Transverse colon (tissue), 4 donors: ENCODE results near the gene RASAL1. TPM values are rescaled to one million over a fixed set of nuclear protein-coding genes. Genes with fewer than 3 reads are reported as not detected.

Experiments used
- DNase-seq: peaks from one replicate; pipeline ENCODE4 v3.0.0-alpha.2; 2019
- H3K27ac ChIP-seq, 4 donors: fragments of 200-600 bp; sonication (generic); 2 replicates each; pipeline ENCODE4 v1.5.1; 2016 to 2018; ENCODE audit warnings: inconsistent platforms in 4 of 4
- H3K27me3 ChIP-seq: fragments of 200-600 bp; sonication (generic); 2 replicates; pipeline ENCODE4 v1.5.1; 2017; ENCODE audit warnings: inconsistent platforms
- H3K36me3 ChIP-seq, 4 donors: fragments of 200-600 bp; sonication (generic); 2 replicates each; pipeline ENCODE4 v1.5.1; 2017 to 2019; ENCODE audit warnings: inconsistent platforms in 4 of 4
- H3K4me1 ChIP-seq, 4 donors: fragments of 200-600 bp; sonication (generic); 2 replicates each; pipeline ENCODE4 v1.5.1; 2017 to 2020; ENCODE audit warnings: inconsistent platforms in 4 of 4
- H3K4me3 ChIP-seq, 4 donors: fragments of 200-600 bp; sonication (generic); 1 replicate in 1 of 4; 2 replicates in 3 of 4; pipeline versions ENCODE4 v1.5.1 to v1.6.1; 2017 to 2019; ENCODE audit warnings: inconsistent platforms in 4 of 4
- H3K9me3 ChIP-seq, 2 donors: fragments of 200-600 bp; sonication (generic); 2 replicates each; pipeline ENCODE4 v1.5.1; 2017 to 2019; ENCODE audit warnings: inconsistent platforms in 2 of 2
- CTCF ChIP-seq, 5 experiments: fragments of 200-600 bp in 3 of 5; fragments of 450-650 bp in 2 of 5; sonication (generic) in 3 of 5; IDR thresholded peaks; 1 replicate in 2 of 5; 2 replicates in 3 of 5; pipeline ENCODE4 v1.5.1; 2016 to 2017; ENCODE audit warnings: antibody characterized with exemption in 5 of 5, inconsistent platforms in 3 of 5, mild to moderate bottlenecking in 2 of 5, moderate library complexity in 1 of 5
- EP300 ChIP-seq: sonication (generic); formaldehyde crosslinking; IDR thresholded peaks from one replicate; pipeline ENCODE4 v1.6.1; 2017; ENCODE audit warnings: antibody characterized with exemption, low read depth
- POLR2A ChIP-seq: fragments of 450-650 bp; IDR thresholded peaks from one replicate; pipeline ENCODE4 v1.6.1; 2016; ENCODE audit warnings: antibody characterized with exemption, mild to moderate bottlenecking, moderate library complexity
- POLR2AphosphoS5 ChIP-seq, 3 donors: sonication (generic); formaldehyde crosslinking; IDR thresholded peaks; one replicate each; pipeline ENCODE4 v1.6.1; 2016; ENCODE audit warnings: antibody characterized with exemption in 3 of 3
- WGBS, 2 donors: methylation state at CpG; one replicate each; pipeline ENCODE4 v1.1.5; 2018; ENCODE audit warnings: low coverage in 1 of 2; 5-methylcytosine and 5-hydroxymethylcytosine counted together
- in situ Hi-C, 4 donors: fragments of 200-750 bp; cut with MboI; loops; one replicate each; pipeline versions ENCODE4 v1.15.0 to v1.15.1; 2017; ENCODE audit warnings: low sequenced_read_pairs in 3 of 4, low pct_ligation_motif_present in 1 of 4, low pct_unique_long_range_greater_than_20kb in 1 of 4
- intact Hi-C: fragments of 100-400 bp; cut with DNase I; formaldehyde crosslinking; loops from one replicate; pipeline ENCODE4 v1.15.1; 2023; ENCODE audit warnings: low total_unique reads
- total RNA-seq, 4 donors: library from RNA; depleted of rRNA; stranded (reverse); fragments of >200 nt; gene quantifications; one replicate each; pipeline ENCODE4 v1.1.0, GENCODE V29; 2016

Gene RASAL1
- total RNA-seq, 4 donors from 2014 or later: 1.9 to 38.2 (median 4.9) TPM

GRCh38 chr12:113116875-113117274 is 18.7 kb downstream of the RASAL1 start:
- TF ChIP-seq POLR2A (no peak), POLR2AphosphoS5 (IDR thresholded peaks at IDR 0.05) (no peak), CTCF (IDR thresholded peaks at IDR 0.05) (no peak), EP300 (no peak)
- no peak for DNase-seq
- H3K36me3 ChIP-seq: no peaks in the 10 kb centered on the region
- in situ Hi-C loops (no loop called here), intact Hi-C loops (no loop called here)
- H3K9me3 ChIP-seq: no peaks in the 10 kb centered on the region
- peaks cover 5% of the 10 kb centered on the region for H3K27me3 ChIP-seq
- H3K4me1 ChIP-seq: no peaks in the 10 kb centered on the region
- 33 to 63% methylated on average over 1 to 6 of the region's 6 CpGs for WGBS, 2 donors
- no peak overlapping the region for H3K4me3 ChIP-seq
- no peak overlapping the region for H3K27ac ChIP-seq

- no peak overlapping the region for H3K27ac ChIP-seq
- intact Hi-C loops: no loop called here
- WGBS, 2 donors: 90% methylated on average over 21 of the region's 22 CpGs; no CpG with 5 or more reads in 1 of the 2 donors
- peaks cover 5% of the 10 kb centered on the region for H3K27me3 ChIP-seq
- no peaks in the 10 kb centered on the region for H3K9me3 ChIP-seq
- TF ChIP-seq POLR2AphosphoS5 (IDR thresholded peaks at IDR 0.05): no peak
- TF ChIP-seq POLR2A: no peak
- TF ChIP-seq CTCF (IDR thresholded peaks at IDR 0.05): no peak
- no peak for TF ChIP-seq EP300
- H3K4me1 ChIP-seq: no peaks in the 10 kb centered on the region
- in situ Hi-C loops: no loop called here
- no peak for DNase-seq
- H3K36me3 ChIP-seq: no peaks in the 10 kb centered on the region
- H3K4me3 ChIP-seq: no peak overlapping the region
Observed at GRCh38 chr12:113115455-113116126, 20.0 kb downstream of the RASAL1 start.

DNA sequence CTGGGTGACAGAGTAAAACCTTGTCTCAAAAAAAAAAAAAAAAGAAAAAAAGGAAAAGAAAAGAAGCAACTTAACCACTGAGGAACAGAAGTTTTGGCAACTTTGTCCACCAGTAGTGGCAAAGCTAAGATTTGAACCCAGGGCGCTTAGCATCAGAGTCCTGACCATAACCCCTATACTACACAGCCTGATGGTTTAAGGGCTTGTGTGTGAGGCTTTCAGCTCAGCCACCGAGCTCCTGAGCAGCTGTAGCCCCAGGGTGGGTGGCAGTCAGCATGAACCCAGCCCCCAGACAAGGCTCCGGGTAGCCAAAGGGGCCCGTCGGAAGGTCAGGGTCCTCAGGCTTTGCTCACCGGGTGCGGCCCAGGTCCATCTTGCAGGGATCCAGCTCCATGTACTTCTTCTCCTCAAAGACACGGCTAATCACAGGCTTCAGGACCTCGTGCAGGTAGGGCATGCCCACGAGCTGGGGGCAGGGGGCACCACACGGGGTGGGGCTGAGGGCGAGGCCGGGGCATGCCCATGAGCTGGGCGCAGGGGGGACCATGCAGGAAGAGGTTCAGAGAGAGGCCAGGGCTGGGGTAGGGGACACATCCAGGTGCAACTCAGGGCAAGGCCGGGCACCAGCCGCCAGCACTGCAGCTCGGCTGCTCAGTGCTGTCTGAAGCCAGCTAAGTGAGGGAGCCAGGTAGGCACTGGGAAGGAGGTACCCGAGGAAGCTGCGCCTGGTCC is 20.9 kb downstream of the RASAL1 start:
- Histone ChIP-seq H3K4me3 (no peak overlapping the region), H3K4me1 (no peaks in the 10 kb centered on the region), H3K27me3 (peaks cover 5% of the 10 kb centered on the region), H3K27ac (no peak overlapping the region), H3K36me3 (no peaks in the 10 kb centered on the region), H3K9me3 (no peaks in the 10 kb centered on the region)
- intact Hi-C loops (no loop called here), in situ Hi-C loops (no loop called here)
- no peak for DNase-seq
- TF ChIP-seq EP300 (no peak), POLR2A (no peak), CTCF (IDR thresholded peaks at IDR 0.05) (no peak)
- 93 to 100% methylated on average over 1 to 10 of the region's 19 CpGs for WGBS, 2 donors

DNA sequence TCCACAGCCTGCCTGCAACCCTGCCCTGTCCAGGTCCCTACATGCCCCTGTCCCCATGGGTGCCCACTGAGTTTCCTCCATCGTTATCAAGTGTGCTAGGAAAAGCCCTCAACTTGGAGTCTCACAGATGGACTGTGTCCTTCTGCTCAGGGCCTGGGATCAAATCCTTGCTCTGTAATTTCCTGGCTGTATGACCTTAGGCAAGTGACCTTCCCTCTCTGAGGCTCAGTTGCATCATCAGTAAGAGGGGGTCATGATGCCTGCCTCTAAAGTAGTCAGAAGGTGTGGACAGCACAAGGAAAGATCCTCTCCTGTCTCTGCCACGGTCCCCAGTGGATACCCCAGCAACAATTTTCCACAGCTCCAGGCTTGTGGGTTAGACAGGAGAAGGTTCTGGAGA is 22.2 kb downstream of the RASAL1 start:
- TF ChIP-seq EP300: no peak
- TF ChIP-seq CTCF (IDR thresholded peaks at IDR 0.05): no peak
- Histone ChIP-seq H3K27ac (no peak overlapping the region), H3K4me3 (no peak overlapping the region), H3K36me3 (no peaks in the 10 kb centered on the region), H3K9me3 (no peaks in the 10 kb centered on the region), H3K4me1 (no peaks in the 10 kb centered on the region), H3K27me3 (peaks cover 5% of the 10 kb centered on the region)
- in situ Hi-C loops: no loop called here
- DNase-seq: no peak
- intact Hi-C loops: no loop called here
- WGBS, 2 donors: 69 to 85% methylated on average over 2 of the region's 2 CpGs
